HG03378 (cell line): ENCODE results near the gene ITPKC.
A peak's percentile ranks its signal among the peaks of the same experiment; 100 is the strongest.
"Not testable (repeated sequence)": the region's sequence is repeated elsewhere in the genome, so short reads cannot be mapped to it uniquely, and the experiment has no call there.

Experiments used
- ATAC-seq: cut with Tn5 transposase; IDR thresholded peaks from one replicate; pipeline ENCODE4 v1.9.1; 2021; ENCODE audit warnings: mild to moderate bottlenecking, moderate library complexity; ENCODE audit not compliant: unreplicated experiment

The ITPKC gene

DNA sequence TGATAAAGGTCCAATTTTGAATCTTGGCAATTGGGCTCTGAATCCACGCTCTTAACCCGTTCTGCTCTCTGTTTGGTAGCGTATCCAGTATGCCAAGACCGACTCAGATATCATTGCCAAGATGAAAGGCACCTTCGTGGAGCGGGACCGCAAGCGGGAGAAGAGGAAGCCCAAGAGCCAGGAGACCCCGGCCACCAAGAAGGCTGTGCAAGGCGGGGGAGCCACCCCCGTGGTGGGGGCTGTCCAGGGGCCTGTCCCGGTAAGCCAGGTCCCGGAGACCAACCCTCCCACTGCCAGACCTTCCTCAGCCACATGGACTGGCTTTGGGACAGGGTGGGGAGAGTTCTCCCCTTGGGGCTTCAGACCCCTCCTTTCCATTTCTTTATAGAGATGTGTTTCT lies 42.4 kb downstream of the ITPKC start:
- no peak for ATAC-seq

DNA sequence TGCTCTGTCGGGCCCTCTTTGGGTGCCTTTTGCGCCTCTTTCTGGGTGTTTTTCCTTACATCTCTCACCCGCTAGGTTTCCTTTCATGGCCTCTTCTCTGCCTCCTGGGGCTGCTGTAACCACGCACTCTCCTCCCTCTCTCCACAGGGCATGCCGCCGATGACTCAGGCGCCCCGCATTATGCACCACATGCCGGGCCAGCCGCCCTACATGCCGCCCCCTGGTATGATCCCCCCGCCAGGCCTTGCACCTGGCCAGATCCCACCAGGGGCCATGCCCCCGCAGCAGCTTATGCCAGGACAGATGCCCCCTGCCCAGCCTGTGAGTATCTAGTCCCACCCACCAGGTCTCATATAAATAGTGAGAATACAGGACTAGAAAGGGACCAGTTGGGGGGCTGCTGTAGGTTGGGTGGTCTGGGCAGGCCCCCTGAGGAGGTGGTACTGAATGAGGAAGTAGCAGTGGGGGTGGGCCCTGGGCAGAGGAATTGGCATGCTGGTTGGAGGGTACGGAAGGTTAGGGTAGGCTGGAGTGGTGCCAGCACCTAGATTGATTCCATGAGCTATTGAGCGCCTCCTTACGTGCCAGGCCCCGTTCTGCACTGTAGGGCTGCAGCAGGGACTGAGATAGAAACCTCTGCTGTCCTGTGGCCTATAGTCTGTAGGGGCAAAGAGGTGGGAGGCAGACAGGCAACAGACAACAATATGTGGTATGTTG lies 46.0 kb downstream of the ITPKC start:
- no peak for ATAC-seq

- no peak for ATAC-seq
Measured at GRCh38 chr19:40763526-40763925, 46.6 kb downstream of the ITPKC start.

- ATAC-seq = no peak
Measured at GRCh38 chr19:40763963-40764362, 47.1 kb downstream of the ITPKC start.

- ATAC-seq = not testable (repeated sequence)
Measured at GRCh38 chr19:40766385-40766784, 49.5 kb downstream of the ITPKC start.

GRCh38 chr19:40768869-40769268 lies 52.0 kb downstream of the ITPKC start:
- no peak for ATAC-seq

GRCh38 chr19:40771101-40771862 lies 54.4 kb downstream of the ITPKC start:
- not testable (repeated sequence) for ATAC-seq

GRCh38 chr19:40774916-40775631 lies 58.2 kb downstream of the ITPKC start, which contains the start of gene MIA:
MIA (plus strand) TSS chr19:40775521; CDS start chr19:40775543, 22 bp downstream.
- no peak for ATAC-seq

GRCh38 chr19:40775632-40776022 lies 58.7 kb downstream of the ITPKC start:
- no peak for ATAC-seq

- no peak for ATAC-seq
Measured at GRCh38 chr19:40776364-40776763, 59.5 kb downstream of the ITPKC start.

DNA sequence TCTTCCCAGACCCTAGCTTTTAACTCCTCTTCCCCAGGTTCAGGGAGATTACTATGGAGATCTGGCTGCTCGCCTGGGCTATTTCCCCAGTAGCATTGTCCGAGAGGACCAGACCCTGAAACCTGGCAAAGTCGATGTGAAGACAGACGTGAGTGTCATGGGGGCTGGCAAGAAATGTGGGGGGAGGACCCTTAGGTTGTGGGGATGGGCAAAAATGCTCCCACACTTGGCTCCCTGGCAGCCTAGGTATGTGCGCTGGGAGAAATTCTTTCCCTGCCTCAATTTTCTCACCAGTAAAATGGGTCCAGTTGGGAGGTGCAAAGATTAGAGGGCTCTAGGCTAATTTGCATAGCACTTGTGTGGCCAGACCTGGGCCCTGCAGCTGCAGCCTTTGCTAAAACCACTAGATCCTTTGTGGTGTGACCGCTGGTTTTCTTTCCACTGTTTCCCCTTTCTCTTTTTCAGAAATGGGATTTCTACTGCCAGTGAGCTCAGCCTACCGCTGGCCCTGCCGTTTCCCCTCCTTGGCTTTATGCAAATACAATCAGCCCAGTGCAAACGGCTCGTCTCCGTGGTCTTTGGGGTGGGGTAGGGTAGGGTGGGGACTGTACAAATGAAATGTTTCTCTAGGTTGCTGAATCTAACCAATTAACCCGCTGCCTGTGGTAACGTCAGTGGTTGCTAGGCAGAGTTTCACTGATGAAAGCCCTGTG lies 60.2 kb downstream of the ITPKC start:
- ATAC-seq = peak; percentile 53

DNA sequence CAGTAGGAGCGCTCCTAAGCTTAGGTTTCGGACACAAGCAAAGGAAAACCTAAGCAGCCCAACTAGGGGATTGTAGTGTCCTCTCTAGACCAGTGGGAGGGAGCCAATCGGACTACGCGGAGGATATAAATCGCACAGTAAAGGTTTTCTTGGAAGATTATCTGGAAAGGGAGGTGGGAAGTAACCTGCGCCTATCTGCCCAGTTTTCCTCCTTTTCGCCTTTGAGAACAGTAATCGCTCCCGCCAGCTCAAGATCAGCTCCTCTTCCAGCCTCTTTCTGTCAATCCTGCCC lies 60.7 kb downstream of the ITPKC start:
- no peak for ATAC-seq

DNA sequence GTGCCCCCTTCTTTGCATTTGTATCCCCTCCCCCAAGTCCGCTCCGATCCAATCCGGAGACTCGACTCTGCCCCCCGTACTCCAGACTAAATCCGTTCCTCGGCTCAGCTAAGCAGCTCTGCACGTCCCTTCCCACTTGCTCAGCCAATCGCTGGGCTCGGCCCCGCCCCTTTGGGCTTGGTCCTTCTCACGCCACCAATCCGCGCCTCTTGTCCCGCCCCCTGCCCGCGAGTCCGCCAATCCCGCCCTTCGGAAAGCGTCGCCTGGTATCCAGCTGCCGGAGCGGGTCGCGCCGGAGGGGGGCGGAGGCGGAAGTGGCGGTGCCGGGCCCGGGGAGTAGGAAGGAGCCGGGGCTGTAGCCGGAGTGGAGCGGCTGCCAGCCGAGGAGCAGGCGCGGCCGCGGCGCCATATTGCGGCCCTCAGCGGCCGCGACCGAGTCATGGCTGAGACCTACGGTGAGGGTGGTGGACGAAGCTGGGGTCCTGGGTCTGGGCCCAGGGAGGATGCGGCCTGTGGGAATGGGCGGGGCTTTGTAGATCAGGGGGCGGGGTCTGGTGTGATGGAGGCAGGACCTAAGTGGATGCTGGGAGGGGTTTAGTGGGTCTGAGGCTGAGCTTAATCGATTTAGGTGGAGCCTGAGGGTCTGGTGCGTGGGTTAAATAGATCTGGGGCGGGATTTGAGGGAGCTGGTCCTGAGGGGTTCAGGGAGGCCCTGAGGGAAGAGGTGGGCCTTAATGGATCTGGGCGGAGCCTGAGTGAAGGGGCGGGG lies 61.2 kb downstream of the ITPKC start, which contains the start of gene RAB4B:
Gene RAB4B (plus strand): TSS at position 311 of the 769 bp plus-strand sequence. CDS start 129 bp downstream, at position 440.
- peak; percentile 49 for ATAC-seq

- ATAC-seq = no peak
Measured at GRCh38 chr19:40778706-40779284, 61.9 kb downstream of the ITPKC start.

DNA sequence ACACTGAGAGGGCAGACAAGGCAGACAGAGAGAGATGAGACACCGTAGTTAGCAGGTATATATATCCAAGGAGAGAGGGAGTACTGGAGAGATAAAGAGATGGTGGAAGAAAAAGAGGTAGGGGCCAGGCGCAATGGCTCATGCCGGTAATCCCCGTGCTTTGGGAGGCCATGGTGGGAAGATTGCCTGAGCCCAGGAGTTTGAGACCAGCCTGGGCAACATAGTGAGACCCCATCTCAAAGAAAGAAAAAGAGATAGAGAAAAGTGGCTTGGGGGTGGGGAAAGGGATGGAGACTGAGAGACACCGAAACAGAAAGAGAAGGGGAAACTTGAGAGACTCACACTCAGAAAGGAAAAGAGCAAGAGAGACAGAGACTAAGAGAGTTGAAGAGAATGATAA lies 63.7 kb downstream of the ITPKC start:
- ATAC-seq = no peak

- no peak for ATAC-seq
Measured at GRCh38 chr19:40781140-40781539, 64.2 kb downstream of the ITPKC start.

GRCh38 chr19:40783711-40784110 lies 66.8 kb downstream of the ITPKC start:
- no peak for ATAC-seq

- not testable (repeated sequence) for ATAC-seq
Measured at GRCh38 chr19:40784146-40784545, 67.2 kb downstream of the ITPKC start.

GRCh38 chr19:40785526-40785925 lies 68.6 kb downstream of the ITPKC start:
- ATAC-seq = no peak
